H9 (cell line): ENCODE measurements around the gene ACACA. TPM values are rescaled to one million over a fixed set of nuclear protein-coding genes. Genes with fewer than 3 reads are reported as not detected.

ENCODE experiments used
- DNase-seq: peaks from one replicate; pipeline ENCODE4 v3.0.0-alpha.2; 2017
- H2AFZ ChIP-seq: one replicate; pipeline ENCODE4 v1.6.1; 2013; ENCODE audit warnings: mild to moderate bottlenecking, low read length, control low read depth, moderate library complexity
- H2AK5ac ChIP-seq: 2 replicates; pipeline ENCODE4 v1.6.1; 2013; ENCODE audit warnings: low read length, control low read depth, mixed read lengths; ENCODE audit not compliant: insufficient read length
- H2BK120ac ChIP-seq: one replicate; pipeline ENCODE4 v1.6.1; 2013; ENCODE audit warnings: low read depth, mild to moderate bottlenecking, low read length, control low read depth, inconsistent platforms; ENCODE audit not compliant: poor library complexity, severe bottlenecking
- H2BK12ac ChIP-seq: 2 replicates; pipeline ENCODE4 v1.6.1; 2013; ENCODE audit warnings: low read length, control low read depth, mixed read lengths, low read depth; ENCODE audit not compliant: insufficient read length
- H2BK15ac ChIP-seq: 2 replicates; pipeline ENCODE4 v1.6.1; 2013; ENCODE audit warnings: low read depth, low read length, control low read depth
- H2BK20ac ChIP-seq: one replicate; pipeline ENCODE4 v1.6.1; 2013; ENCODE audit warnings: low read depth, mild to moderate bottlenecking, low read length, control low read depth, inconsistent platforms; ENCODE audit not compliant: poor library complexity, severe bottlenecking
- H2BK5ac ChIP-seq: 2 replicates; pipeline ENCODE4 v1.6.1; 2013; ENCODE audit warnings: low read length, control low read depth, mixed read lengths; ENCODE audit not compliant: insufficient read length
- H3K14ac ChIP-seq: 2 replicates; pipeline ENCODE4 v1.6.1; 2013; ENCODE audit warnings: low read length, control low read depth; ENCODE audit not compliant: insufficient read depth
- H3K18ac ChIP-seq: 2 replicates; pipeline ENCODE4 v1.6.1; 2013; ENCODE audit warnings: low read depth, mild to moderate bottlenecking, mixed read lengths, low read length, control low read depth; ENCODE audit not compliant: insufficient read length
- H3K23ac ChIP-seq: 2 replicates; pipeline ENCODE4 v1.6.1; 2013; ENCODE audit warnings: low read length, control low read depth, mixed read lengths, low read depth; ENCODE audit not compliant: insufficient read length
- H3K23me2 ChIP-seq: 2 replicates; pipeline ENCODE4 v1.6.1; 2013; ENCODE audit warnings: low read depth, mild to moderate bottlenecking, mixed read lengths, low read length, control low read depth; ENCODE audit not compliant: insufficient read length, poor library complexity, severe bottlenecking
- H3K27ac ChIP-seq: 2 replicates; pipeline ENCODE4 v1.5.1; 2013; ENCODE audit warnings: low read length, control low read depth, mixed read lengths, low read depth; ENCODE audit not compliant: insufficient read length
- H3K27me3 ChIP-seq: 2 replicates; pipeline ENCODE4 v1.6.1; 2013; ENCODE audit warnings: low read length, control low read depth, inconsistent platforms; ENCODE audit not compliant: insufficient read depth
- H3K4ac ChIP-seq: 2 replicates; pipeline ENCODE4 v1.6.1; 2013; ENCODE audit warnings: low read depth, mild to moderate bottlenecking, control low read depth, inconsistent platforms, low read length, moderate library complexity
- H3K4me1 ChIP-seq: 2 replicates; pipeline ENCODE4 v1.6.1; 2013; ENCODE audit warnings: low read length, control low read depth, inconsistent platforms; ENCODE audit not compliant: insufficient read depth
- H3K4me2 ChIP-seq: 2 replicates; pipeline ENCODE4 v1.6.1; 2013; ENCODE audit warnings: low read length, control low read depth, mixed read lengths; ENCODE audit not compliant: insufficient read length, insufficient read depth
- H3K56ac ChIP-seq: 2 replicates; pipeline ENCODE4 v1.6.1; 2013; ENCODE audit warnings: low read depth, mild to moderate bottlenecking, mixed read lengths, low read length, control low read depth; ENCODE audit not compliant: insufficient read length
- H3K79me1 ChIP-seq: 2 replicates; pipeline ENCODE4 v1.6.1; 2013; ENCODE audit warnings: low read depth, mild to moderate bottlenecking, moderate library complexity, low read length, control low read depth, inconsistent platforms; ENCODE audit not compliant: insufficient read depth, poor library complexity, severe bottlenecking
- H3K79me2 ChIP-seq: 2 replicates; pipeline ENCODE4 v1.6.1; 2013; ENCODE audit warnings: low read length, control low read depth, inconsistent platforms; ENCODE audit not compliant: insufficient read depth
- H3K9ac ChIP-seq: 2 replicates; pipeline ENCODE4 v1.6.1; 2013; ENCODE audit warnings: low read length, control low read depth, mixed read lengths; ENCODE audit not compliant: insufficient read length; ENCODE audit errors: extremely low read depth
- H3K9me3 ChIP-seq: one replicate; pipeline ENCODE4 v1.6.1; 2013; ENCODE audit warnings: low read depth, low read length, inconsistent platforms; ENCODE audit not compliant: control insufficient read depth
- H3T11ph ChIP-seq: one replicate; pipeline ENCODE4 v1.6.1; 2013; ENCODE audit warnings: mild to moderate bottlenecking, low read length, control low read depth, inconsistent platforms
- H4K20me1 ChIP-seq: one replicate; pipeline ENCODE4 v1.6.1; 2013; ENCODE audit not compliant: control insufficient read depth, insufficient read length, insufficient read depth
- H4K5ac ChIP-seq: 2 replicates; pipeline ENCODE4 v1.6.1; 2013; ENCODE audit warnings: low read depth, mild to moderate bottlenecking, mixed read lengths, low read length, control low read depth; ENCODE audit not compliant: insufficient read length
- H4K8ac ChIP-seq: replicated peaks from 2 replicates; pipeline ENCODE4 v1.6.1; 2013; ENCODE audit warnings: low read length, control low read depth, mixed read lengths, low read depth; ENCODE audit not compliant: insufficient read length
- H4K91ac ChIP-seq: 2 replicates; pipeline ENCODE4 v1.6.1; 2013; ENCODE audit warnings: low read depth, mild to moderate bottlenecking, moderate library complexity, mixed read lengths, low read length, control low read depth; ENCODE audit not compliant: insufficient read length
- H3K27ac Mint-ChIP-seq, 3 experiments: 2 replicates in 2 of 3; 3 replicates in 1 of 3; pipeline ENCODE4 v1.8.0; 2020 to 2021; ENCODE audit warnings: mixed read lengths in 3 of 3, mild to moderate bottlenecking in 1 of 3, moderate library complexity in 1 of 3
- H3K27me3 Mint-ChIP-seq: 2 replicates; pipeline ENCODE4 v1.8.0; 2021; ENCODE audit warnings: low read depth, mild to moderate bottlenecking, moderate library complexity, mixed read lengths
- H3K36me3 Mint-ChIP-seq, 3 experiments: 2 replicates in 2 of 3; 3 replicates in 1 of 3; pipeline ENCODE4 v1.8.0; 2020 to 2021; ENCODE audit warnings: low read depth in 3 of 3, mixed read lengths in 3 of 3; ENCODE audit not compliant: insufficient read depth in 1 of 3
- H3K4me1 Mint-ChIP-seq, 2 experiments: 2 replicates each; pipeline ENCODE4 v1.8.0; 2020; ENCODE audit warnings: mixed read lengths in 2 of 2
- H3K4me3 Mint-ChIP-seq, 2 experiments: 2 replicates in 1 of 2; 3 replicates in 1 of 2; pipeline ENCODE4 v1.8.0; 2020 to 2021; ENCODE audit warnings: mild to moderate bottlenecking in 2 of 2, mixed read lengths in 2 of 2, moderate library complexity in 1 of 2
- H3K9me3 Mint-ChIP-seq, 2 experiments: 2 replicates in 1 of 2; 3 replicates in 1 of 2; pipeline ENCODE4 v1.8.0; 2020; ENCODE audit warnings: mild to moderate bottlenecking in 2 of 2, mixed read lengths in 2 of 2, moderate library complexity in 1 of 2
- CTCF ChIP-seq: fragments of 200-600 bp; sonication (generic); conservative IDR thresholded peaks from 3 replicates; pipeline ENCODE4 v1.8.0; 2021; ENCODE audit warnings: antibody characterized with exemption, mild to moderate bottlenecking
- WGBS: extraction: QIAGEN DNeasy Blood & Tissue Kit; methylation state at CpG from one replicate; pipeline ENCODE4 v1.1.7; 2013; ENCODE audit warnings: missing lambda C conversion rate, low lambda C conversion rate, mixed read lengths; ENCODE audit not compliant: insufficient read length; ENCODE audit errors: extremely low coverage; 5-methylcytosine and 5-hydroxymethylcytosine counted together
- total RNA-seq: library from RNA; stranded (reverse); gene quantifications from 2 replicates; pipeline ENCODE4 v1.2.1, GENCODE V29; 2021

ACACA gene
- total RNA-seq, 1 experiment from 2014 or later: 135 TPM

DNA sequence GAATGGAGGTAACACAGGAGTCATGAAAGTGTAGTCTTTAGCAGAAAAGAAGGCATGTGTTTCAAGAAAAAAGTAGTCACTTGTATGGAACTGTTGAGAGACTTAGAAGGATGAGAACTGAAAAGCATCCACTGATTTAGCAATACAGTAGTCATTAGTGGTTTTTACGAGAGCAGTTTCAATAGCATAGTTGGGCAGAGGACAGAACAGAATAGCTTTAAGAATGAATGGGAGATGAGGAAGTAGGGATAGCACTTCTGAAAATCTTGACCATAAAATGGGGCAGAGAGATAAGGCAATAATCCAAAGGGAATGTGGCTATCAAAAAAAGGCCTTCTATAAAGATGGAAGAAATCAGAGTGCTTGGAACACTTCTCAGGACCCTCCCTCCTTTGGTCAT, 95.7 kb downstream of the ACACA start:
- no peak overlapping the region for H3K23ac ChIP-seq
- no peak overlapping the region for H3T11ph ChIP-seq
- Mint-ChIP-seq H3K27me3 (no peaks in the 10 kb centered on the region), H3K4me1 (peaks cover 7 to 10% of the 10 kb centered on the region in 2 experiments; a peak in 3 of 4 replicates), H3K27ac (peak overlapping the region in 2 of 3 experiments; percentile 1 to 33; a peak in 2 of 7 replicates), H3K36me3 (peaks cover 2 to 19% (median 18%) of the 10 kb centered on the region in 3 experiments; a peak in 6 of 7 replicates), H3K4me3 (no peak overlapping the region), H3K9me3 (no peaks in the 10 kb centered on the region)
- H2BK20ac ChIP-seq: no peak overlapping the region
- no peak overlapping the region for H2BK5ac ChIP-seq
- H4K8ac ChIP-seq: no peak overlapping the region
- H3K4me2 ChIP-seq: no peak overlapping the region
- H3K23me2 ChIP-seq: no peaks in the 10 kb centered on the region
- H3K14ac ChIP-seq: no peak overlapping the region
- no peak overlapping the region for H4K91ac ChIP-seq
- no peak overlapping the region for H3K9ac ChIP-seq
- H2BK12ac ChIP-seq: no peak overlapping the region
- H2BK120ac ChIP-seq: no peak overlapping the region
- H2AFZ ChIP-seq: no peak overlapping the region
- no peak for TF ChIP-seq CTCF
- H3K4me1 ChIP-seq: no peaks in the 10 kb centered on the region; the same call in 1 of the 2 replicates
- no peaks in the 10 kb centered on the region for H3K79me2 ChIP-seq
- no peaks in the 10 kb centered on the region for H3K9me3 ChIP-seq
- no peak overlapping the region for H2BK15ac ChIP-seq
- no peak overlapping the region for H2AK5ac ChIP-seq
- DNase-seq: no peak
- H4K20me1 ChIP-seq: no peaks in the 10 kb centered on the region
- H3K56ac ChIP-seq: no peak overlapping the region
- no peak overlapping the region for H3K18ac ChIP-seq
- H3K4ac ChIP-seq: no peak overlapping the region
- WGBS: no CpG with 5 or more reads among the region's 1 CpG
- H3K79me1 ChIP-seq: peaks cover 3% of the 10 kb centered on the region
- H4K5ac ChIP-seq: no peak overlapping the region
- H3K27me3 ChIP-seq: no peaks in the 10 kb centered on the region
- H3K27ac ChIP-seq: no peak overlapping the region
